GM19328 (cell line): ENCODE measurements around the gene POU6F2.

Experiments
- ATAC-seq: cut with Tn5 transposase; IDR thresholded peaks from one replicate; pipeline ENCODE4 v1.9.1; 2021; ENCODE audit warnings: mild to moderate bottlenecking, moderate library complexity; ENCODE audit not compliant: unreplicated experiment

Gene POU6F2

DNA sequence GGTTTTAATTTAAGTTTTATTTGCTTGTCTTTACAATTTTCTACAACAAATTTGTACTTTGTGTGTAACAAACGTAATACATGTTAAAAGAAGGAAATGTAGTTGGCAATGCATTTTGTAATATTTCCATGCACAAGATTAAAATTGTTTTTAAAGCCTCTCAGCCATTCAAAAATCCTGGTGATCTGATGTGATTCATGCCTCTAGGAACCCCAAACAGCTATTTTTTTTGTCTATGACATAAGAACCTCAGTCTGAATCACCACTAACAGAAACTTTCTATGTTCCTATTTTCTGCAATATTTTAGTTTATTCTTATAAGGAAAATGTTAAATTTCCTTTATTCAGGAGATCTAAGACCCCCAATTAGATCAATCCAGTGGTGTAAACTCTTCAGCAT lies 405.4 kb downstream of the POU6F2 start:
- no peak for ATAC-seq

DNA sequence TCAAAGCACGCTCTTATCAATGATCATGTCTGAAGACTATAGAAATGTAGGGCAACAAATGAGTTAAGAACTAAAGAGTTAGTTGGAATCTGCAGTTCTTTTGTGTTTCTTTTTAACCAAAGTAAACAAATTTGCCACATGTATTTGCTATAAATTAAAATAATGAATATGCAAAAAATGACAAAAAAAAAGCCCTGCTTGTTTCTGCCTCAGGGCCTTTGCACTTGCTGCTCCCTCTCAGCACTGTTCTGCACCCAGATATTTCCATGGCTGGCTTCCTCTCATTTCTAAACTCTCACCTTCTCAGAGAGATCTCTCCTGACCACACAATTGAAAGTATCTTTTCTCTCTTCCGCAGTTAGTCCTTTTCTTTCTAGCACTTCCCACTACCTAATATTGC lies 406.7 kb downstream of the POU6F2 start:
- ATAC-seq, result no peak

DNA sequence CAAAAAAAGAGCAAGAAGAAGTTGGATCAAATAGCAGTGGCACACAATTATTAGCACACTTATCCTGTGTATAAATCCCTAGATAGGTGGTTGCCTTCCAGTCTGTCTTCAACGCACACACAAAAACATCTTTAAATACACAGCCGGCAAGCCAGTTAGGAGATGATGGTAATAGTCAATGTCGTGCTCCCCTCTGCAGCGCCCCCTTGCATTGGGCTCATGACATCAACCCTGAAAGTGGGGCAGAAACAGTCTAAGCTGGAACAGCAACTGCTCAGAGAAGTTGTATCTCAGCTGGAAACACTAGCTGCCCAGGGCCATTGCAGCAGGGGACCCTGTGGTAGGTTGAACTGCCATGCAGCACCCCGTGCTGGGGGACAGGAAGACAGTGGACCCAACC lies 409.0 kb downstream of the POU6F2 start:
- ATAC-seq, result no peak

DNA sequence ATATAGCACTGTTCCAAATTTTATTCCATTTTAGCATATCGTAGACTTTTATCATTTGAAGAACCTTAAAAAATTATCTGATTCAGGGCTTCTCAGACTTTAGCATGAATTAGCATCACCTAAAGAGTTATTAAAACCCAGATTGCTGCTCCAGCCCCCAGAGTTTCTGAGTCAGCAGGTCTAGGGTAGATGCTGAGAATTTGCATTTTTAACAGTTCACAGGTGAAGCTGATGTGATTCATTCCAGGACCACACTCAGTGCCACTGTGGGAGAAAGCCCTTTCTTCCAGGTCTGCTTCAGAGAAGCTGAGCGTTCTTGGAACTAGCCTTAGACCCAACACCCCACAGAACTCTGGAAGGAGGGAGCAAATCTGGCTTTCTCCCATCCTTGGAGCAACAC lies 414.4 kb downstream of the POU6F2 start:
- ATAC-seq, result no peak

DNA sequence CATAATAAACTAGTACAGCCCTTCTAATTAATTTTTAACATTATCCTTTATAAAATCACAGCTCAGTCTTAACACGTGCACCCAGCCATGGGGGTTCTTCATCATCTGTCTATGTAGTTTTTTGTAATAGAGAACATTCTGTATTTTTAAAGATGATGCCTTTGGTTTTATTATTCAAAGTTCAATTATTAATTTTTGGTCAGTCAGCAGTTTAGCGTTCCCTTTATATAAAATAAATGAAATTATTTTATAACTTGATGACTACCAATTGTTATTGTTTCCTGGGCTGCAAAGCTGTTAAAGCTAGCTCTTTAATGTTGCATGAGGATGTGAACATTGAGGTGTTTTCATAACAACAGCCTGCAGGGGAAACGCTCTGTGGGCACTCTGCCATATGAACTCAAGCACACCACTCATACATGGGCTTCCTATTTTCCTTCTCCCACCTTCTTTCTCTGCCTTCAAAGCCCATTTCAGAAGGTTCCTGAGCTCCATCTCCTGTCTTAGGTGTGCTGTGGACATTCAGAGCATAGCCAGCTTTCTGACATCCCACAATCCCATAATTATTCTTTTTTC lies 416.5 kb downstream of the POU6F2 start:
- ATAC-seq, result no peak

DNA sequence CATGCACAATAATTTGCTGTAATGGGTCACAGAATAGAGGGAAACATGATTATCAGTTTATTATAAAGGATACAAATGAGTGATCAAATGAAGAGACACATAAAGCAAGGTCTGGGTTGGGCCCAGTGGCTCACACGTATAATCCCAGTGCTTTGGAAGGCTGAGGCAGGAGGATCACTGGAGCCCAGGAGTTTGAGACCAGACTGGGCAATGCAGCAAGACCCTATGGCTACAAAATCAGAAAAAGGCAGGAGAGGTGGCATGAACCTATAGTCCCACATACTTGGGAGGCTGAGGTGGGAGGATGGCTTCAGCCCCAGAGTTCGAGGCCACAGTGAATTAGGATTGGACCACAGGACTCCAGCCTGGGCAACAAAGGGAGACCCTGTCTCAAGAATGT lies 421.7 kb downstream of the POU6F2 start:
- no peak for ATAC-seq

DNA sequence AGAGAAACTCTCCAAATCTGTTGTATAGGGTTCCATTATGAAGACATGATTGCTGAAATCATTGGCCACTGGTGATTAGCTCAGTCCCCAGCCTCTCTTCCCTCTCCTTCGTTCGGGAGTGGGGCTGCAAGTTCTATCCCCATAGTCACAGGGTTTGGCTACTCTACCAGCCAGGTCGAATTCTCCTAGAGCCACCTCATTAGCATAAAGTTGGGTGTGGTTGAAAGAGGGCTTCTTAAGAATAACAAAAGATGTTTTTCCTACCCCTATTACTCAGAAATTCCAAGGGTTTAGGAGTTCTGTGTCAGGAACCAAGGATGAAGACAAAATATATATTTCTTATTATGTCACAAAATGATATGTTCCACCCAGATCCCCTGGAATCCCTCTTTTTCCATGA lies 422.3 kb downstream of the POU6F2 start:
- ATAC-seq, result no peak

DNA sequence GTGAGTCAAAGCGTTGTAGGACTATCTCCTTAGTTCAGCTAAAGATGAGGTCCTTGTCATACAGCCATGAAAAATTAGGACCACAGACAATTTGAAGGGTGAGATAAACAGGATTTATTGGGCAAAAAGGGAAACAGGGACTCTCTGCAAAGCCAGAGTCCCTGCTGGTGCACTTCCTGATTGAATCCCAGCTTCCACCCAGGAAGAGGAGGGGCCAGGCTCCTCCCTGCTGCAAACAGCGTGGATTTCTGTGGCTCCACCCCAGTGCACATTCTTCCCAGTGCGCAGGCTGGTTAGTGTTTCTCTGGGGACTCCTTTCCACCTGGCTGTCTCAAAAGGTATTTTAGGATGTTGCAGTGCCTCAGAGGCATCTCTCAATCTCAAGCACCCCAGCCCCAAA lies 423.1 kb downstream of the POU6F2 start:
- no peak for ATAC-seq

DNA sequence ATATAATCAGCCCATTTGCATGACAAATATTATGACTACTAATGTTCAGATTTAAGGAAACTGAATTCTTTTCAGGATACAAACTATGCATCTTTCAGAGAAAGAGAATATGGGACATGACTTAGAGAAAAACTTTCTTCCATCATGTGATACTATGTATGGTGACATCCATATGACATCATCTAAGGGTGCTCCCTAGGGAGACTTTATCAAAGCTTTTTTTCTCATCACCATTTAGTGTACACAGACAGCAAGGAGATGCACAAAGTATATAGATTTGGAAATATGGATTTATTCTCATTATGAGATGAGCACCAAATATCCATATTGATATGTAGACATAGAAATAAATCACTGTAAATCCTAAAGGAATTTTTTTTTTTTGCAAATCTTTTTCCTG lies 424.3 kb downstream of the POU6F2 start:
- ATAC-seq, result no peak

DNA sequence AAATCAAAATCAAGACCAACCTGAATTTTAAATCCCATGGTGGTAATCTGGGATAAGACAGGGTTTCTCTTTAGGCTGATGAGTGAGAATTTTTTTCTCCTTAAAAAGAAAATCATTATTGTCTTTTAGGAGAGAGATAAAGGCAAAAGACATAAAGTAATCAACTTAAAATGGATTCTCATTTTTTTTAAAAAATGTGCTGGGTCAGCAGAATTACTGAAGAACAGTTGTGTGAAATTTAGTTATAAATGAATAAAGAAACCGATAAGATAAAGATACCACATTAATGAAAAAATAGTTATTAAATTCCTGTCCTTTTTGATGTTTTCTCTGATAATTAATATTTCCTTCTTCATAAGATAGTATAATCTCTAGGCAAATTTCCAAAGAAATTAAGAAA lies 427.2 kb downstream of the POU6F2 start:
- ATAC-seq, result no peak

DNA sequence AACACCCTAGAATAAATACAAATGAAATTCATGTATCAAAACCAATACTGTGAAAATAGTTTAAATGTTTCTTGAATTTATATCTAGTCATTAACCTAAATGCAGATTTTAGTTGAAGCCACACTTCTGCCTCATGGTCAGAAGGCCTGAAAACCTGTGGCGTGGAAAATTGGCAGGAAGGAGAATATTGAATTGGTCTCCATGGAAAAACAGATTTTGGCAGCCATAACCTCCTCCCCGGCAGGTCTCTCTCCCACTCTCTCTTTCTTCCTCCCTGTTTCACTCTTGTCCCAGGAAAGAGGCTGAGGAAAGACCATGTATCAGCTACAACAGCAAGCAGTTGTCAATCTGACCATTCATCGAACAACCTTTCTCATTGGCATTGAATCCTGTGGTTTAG lies 427.9 kb downstream of the POU6F2 start:
- ATAC-seq, result no peak

DNA sequence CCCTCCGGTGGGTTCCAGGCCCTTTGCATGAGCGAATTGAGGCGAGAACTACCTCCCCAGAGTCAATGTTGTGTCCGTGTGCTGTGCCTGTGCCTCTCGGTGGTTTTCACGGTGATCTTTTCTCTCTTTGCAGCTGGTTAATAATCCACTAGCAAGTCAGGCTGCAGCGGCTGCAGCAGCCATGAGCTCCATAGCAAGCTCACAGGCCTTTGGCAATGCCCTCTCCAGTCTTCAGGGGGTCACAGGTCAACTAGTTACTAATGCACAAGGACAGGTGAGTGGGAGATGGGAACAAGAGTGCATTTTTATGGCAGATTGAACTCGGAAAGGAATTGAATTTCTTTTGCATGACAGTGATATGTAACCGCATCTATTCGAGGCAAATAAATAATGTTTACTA lies 428.8 kb downstream of the POU6F2 start:
- no peak for ATAC-seq

DNA sequence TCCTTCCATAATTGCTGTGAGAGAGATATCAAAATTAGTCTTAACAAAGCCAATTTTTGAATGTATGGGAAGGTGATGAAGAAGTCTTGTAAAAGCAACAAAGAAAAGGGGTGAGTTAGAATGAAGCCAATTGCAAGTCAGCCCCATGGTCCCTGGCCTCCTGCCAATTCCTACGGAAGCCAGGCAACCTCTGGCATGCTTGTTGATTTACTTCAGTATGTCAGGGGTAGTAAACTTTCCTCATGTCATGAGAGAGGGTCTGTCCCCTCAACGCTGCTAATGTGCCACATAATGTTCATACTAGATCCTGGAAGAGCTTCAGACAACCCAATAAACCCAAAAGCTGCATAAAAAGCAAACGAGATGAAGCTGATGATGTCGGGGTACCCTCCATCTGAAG lies 429.4 kb downstream of the POU6F2 start:
- no peak for ATAC-seq

DNA sequence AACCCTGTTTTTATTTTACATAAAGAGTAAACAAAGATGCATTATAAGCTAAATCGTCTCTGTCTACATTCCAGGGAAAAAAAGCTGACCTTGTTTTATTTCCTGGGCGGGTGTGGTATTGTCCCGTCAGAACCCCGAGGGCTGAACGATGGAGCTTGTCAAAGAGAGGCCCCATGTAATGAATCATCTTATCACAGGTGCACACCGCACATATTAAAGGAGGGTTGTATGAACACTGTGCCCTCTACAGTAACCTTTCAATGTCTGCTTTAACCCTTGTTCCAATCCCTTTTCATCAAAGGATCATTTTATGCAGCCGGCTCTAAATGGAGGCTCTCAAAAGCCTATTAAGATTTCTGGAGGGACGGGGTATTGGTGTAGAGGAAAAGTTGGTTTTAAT lies 430.0 kb downstream of the POU6F2 start:
- ATAC-seq, result no peak

DNA sequence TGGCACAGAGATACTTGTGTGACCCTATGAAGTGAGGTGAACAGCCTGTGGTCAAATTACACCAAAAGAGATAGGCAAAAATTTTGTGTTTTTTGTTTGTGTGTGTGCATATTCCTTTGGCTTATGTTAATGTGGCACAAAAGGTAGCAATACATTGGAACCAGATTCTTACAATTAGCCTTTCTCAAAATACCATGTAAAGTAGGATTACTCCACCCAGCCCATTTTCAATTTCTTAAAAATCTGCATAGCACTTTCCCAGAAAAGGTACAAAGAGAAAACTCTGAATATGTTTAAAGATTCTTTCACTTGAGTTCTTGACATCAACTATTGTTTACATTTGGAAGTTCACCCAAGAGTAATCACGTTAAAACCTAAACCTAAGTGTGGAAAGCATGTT lies 431.2 kb downstream of the POU6F2 start:
- no peak for ATAC-seq

DNA sequence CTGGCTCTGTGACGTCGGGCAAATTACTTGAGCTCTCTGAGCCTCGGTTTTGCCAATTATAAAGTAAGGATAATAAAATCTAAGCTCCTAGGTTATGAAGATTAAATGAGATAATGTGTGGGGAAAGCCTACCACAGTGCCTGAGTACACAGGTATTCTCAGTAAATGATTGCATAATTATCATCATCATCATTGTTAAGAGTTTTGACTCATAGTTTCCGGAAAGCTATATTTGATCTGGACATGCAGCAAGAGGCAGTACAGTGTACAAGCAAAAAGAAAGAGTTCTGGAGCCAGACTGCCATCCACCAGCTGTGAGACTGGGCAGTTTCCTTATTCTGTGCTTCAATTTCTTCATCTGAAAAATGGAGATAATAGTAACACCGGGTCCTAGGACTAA lies 432.9 kb downstream of the POU6F2 start:
- no peak for ATAC-seq

DNA sequence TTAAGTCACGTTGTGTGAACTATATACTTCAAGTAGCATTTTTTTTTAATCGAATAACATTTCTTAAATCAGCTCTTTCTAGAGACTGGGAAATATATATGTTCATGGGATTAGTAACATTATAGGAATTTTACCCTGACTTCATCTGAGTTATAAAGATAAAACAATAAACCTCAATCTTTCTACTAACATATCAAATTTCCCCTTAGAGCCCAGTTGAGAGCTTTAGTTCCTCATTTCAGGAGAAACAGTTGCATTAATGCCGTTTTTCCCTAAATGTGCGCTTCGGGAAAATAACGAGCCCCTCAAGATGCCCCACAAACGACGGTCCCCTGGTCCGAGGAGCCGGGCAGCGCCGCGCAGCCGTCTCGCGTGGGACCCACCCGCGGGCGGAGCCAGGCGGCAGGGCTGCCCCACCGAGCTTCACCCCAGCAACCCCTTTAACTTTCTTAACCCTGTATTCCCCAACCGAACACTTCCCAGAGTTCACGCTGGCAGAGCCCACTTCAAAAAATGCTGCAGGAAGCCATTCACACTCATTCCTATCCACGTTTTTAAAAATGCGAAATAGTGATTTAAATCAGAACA lies 436.0 kb downstream of the POU6F2 start:
- ATAC-seq, result no peak

DNA sequence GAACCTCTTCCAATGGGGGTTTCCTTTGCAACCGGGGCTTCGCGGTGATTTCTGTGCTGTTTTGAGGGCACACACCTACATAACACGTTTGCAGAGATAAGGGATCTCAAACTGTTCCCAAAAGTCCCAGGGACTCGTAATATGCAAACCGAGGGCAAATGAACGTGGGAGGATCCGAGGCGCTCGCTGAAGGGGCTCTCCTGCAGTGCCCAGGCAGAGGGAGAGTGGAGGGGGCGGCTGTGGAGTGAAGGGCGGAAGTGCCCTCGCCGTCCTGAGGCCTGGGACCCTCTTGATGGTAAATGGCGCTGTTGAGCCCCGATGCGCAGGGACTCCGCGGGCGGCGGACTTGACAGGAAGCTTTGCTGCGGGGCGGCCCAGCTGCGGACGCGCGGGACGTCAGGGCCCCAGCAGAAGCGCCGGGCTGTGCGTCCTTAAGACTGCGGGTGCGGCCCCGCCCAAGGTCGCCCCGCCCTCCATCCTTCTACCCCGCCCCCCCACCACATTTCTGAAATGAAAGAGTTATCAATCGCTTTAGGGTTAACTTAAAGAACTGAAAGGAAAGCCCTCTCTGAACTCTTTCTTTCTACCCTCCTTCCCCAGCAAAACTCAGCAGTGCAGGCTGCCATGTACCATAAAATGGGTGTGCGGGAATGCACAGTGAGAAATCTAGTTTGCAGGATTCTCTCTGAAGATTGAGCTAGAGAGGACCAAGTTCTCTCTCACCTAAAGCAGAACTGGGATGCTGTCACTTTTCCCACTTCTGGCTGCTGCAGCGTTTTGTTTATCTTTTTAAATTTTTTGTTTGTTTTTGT lies 436.7 kb downstream of the POU6F2 start:
- peak; percentile 76 for ATAC-seq

DNA sequence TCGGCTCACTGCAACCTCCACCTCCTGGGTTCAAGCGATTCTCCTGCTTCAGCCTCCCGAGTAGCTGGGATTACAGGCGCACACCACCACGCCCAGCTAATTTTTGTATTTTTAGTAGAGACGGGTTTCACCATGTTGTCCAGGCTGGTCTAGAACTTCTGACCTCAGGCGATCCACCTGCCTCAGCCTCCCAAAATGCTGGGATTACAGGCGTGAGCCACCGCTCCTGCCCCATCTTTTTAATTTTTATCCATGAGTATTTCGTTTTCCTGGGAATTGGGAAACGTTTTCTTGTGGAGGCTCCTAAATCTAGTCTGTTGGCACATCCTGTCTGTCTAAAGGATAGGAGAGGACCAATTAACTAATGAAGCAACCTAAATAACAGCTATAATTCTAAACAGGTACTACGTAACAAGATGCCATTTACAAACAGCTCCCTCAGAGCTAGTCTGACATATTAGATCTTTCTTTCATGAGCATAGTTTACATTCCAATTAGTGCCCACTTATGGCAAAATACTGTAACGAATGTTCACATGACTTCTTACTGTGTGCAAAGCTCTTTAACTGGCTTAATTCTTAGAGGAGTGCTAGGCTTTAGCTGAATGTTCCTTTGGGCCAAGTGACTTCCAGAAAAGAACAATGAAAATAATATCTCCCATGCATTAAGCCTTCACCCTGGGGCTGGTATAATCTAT lies 437.5 kb downstream of the POU6F2 start:
- ATAC-seq, result no peak

DNA sequence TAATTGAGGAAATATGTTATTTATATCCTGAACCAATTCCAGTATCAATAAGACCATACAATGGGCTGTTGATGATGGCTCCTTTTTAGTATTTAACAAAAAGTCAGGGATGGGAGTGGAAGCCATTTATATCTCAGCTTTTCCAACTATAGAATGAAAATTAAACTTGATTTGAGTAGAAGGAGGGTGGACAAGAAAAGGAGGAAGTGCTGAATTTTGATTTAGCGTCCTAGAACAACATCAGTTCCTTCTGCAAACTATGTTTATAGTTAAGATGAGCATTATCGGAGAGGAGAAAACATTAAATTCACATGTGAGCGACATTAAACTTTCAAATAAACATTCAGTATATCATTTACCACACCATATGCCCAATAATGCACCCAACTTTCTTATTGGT lies 439.2 kb downstream of the POU6F2 start:
- ATAC-seq, result no peak

DNA sequence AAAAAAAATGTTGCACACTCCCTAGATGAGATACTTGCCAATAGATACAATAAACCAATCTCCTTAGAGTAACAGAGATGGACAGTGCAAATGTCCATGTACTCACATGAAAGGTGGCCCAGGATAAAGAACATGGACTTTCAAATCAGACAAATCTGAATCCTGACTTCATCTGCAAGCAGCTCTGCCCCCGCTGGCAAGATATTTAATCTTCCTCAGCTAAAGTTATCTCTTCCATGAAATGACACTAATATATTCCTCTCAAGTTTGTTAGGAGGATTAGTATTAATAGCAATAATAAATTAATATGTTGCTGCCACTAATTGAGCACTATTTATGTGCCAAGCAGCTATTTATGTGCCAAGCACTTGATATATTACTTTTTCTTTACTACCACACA lies 439.9 kb downstream of the POU6F2 start:
- ATAC-seq, result no peak

DNA sequence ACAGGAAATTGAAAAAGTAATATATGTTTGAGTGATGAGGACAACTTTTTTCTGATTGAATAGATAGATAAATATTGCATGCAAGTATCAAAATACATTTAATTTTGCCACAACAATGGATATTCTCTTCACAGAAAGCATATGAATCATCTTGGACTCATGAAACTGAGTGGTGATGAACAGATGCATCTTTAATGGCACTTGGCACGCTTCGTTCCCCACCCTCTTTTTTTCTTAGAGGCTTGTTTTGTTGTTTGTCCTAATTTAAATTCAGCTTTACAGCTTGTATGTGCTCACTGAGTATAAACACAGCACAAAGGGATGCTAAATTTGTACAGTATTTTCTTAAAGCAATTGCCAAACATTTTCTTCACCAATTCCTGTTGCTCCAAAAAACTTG lies 443.5 kb downstream of the POU6F2 start:
- no peak for ATAC-seq
